Pancreas (tissue), 10 donors: ENCODE results near the gene MYPOP. TPM values are rescaled to one million over a fixed set of nuclear protein-coding genes. Genes with fewer than 3 reads are reported as not detected.

Experiments used
- ATAC-seq, 4 donors: fragments of 200-7000 bp; cut with Tn5 transposase; one replicate each; pipeline versions ENCODE4 v1.8.0 to v1.9.1; 2020; ENCODE audit warnings: mild to moderate bottlenecking in 4 of 4, moderate library complexity in 4 of 4
- DNase-seq, 6 donors: peaks; one replicate each; pipeline ENCODE4 v3.0.0-alpha.2; 2020
- FAIRE-seq: peaks from 2 replicates; lab custom pipeline; 2012; peaks lifted over from hg19 to GRCh38; lab: Jason Lieb, UNC
- H3K27ac ChIP-seq, 4 donors: fragments of 200-600 bp; sonication (generic); 1 replicate in 3 of 4; 2 replicates in 1 of 4; pipeline versions ENCODE4 v1.5.0 to v1.8.0; 2020
- H3K27me3 ChIP-seq, 4 donors: fragments of 200-600 bp; one replicate each; pipeline ENCODE4 v1.8.0; 2021
- H3K36me3 ChIP-seq, 3 donors: fragments of 200-600 bp; sonication (generic) in 1 of 3; one replicate each; pipeline versions ENCODE4 v1.5.0 to v1.8.0; 2020 to 2021
- H3K4me1 ChIP-seq, 3 donors: fragments of 200-600 bp; one replicate each; pipeline ENCODE4 v1.8.0; 2021
- H3K4me3 ChIP-seq, 4 donors: fragments of 200-600 bp; sonication (generic) in 2 of 4; one replicate each; pipeline versions ENCODE4 v1.5.0 to v1.8.0; 2020 to 2021
- H3K9me3 ChIP-seq, 4 donors: fragments of 200-600 bp; one replicate each; pipeline ENCODE4 v1.8.0; 2021
- CTCF ChIP-seq, 4 donors: fragments of 200-600 bp; sonication (generic) in 3 of 4; IDR thresholded peaks; one replicate each; pipeline versions ENCODE4 v1.5.0 to v1.8.0; 2021; ENCODE audit warnings: antibody characterized with exemption in 4 of 4
- WGBS, 2 donors: extraction: QIAGEN DNeasy Blood & Tissue Kit; methylation state at CpG; one replicate each; pipeline ENCODE4 v1.1.7; 2013; 5-methylcytosine and 5-hydroxymethylcytosine counted together
- intact Hi-C, 3 donors: fragments of 100-400 bp; cut with DNase I; formaldehyde crosslinking; loops; one replicate each; pipeline versions ENCODE4 v1.11.1 to v1.14.2; 2022
- polyA plus RNA-seq, 2 donors: library from polyadenylated mRNA; stranded (reverse); fragments of 200-250 nt; gene quantifications; one replicate each; pipeline ENCODE4 v1.2.3, GENCODE V29; 2013
- total RNA-seq, 6 donors: library from RNA; stranded (reverse); fragmentation: NEBNext Ultra II Directional in 4 of 6; extraction: Animal tissue kit (Norgen Biotek cat#: 25700) in 4 of 6; gene quantifications; one replicate each; pipeline versions ENCODE4 v1.2.1 to v1.2.4, GENCODE V29; 2021 to 2023
- donor health status: healthy with polysubstance abuse.
- donor health status: DM: no; HTN: no; CAD: no; lungs with moderate emphysema.
- donor health status: DM: no; HTN: no; CAD: no.
- donor health status: control.
- donor health status: control.
- donor health status: Bipolar disorder and iron deficiency.
- donor health status: DM: yes; HTN: yes; CAD: no.
- donor health status: DM: no; HTN: no; CAD: no.
- donor health status: DM: no; HTN: no; CAD: no.
- donor health status: DM: yes; HTN: yes; CAD: no.

Gene MYPOP
- total and polyA plus RNA-seq, 8 donors: 3.6 to 6.9 (median 4.7) TPM

GRCh38 chr19:45862564-45863334 lies 39.7 kb downstream of the MYPOP start, which contains the start of gene SYMPK:
Gene SYMPK (minus strand): TSS chr19:45863147. CDS start chr19:45854495, 8,652 bp downstream.
- Histone ChIP-seq H3K4me3 (peak within 1 kb of the TSS; percentile 88 to 94 (median 92)), H3K9me3 (no peaks in the 10 kb centered on the region), H3K27ac (peak within 1 kb of the TSS; percentile 59 to 91 (median 80)), H3K36me3 (no peaks in the 10 kb centered on the region), H3K27me3 (no peaks in the 10 kb centered on the region), H3K4me1 (peaks cover 0 to 15% (median 7%) of the 10 kb centered on the region in 3 donors)
- peak; percentile 90 for FAIRE-seq
- intact Hi-C loops: no loop called here
- no peak for TF ChIP-seq CTCF (IDR thresholded peaks at IDR 0.05)
- peak; percentile 97 to 100 (median 99) for DNase-seq
- ATAC-seq: peak; percentile 86 to 93 (median 88)
- WGBS, 2 donors: 0 to 1% methylated on average over 57 to 65 of the region's 65 CpGs

- ATAC-seq (no peak), FAIRE-seq (no peak), DNase-seq (peak in 1 of 6 donors; percentile 25)
- peak overlapping the region; percentile 58 to 91 (median 78) for H3K27ac ChIP-seq
- intact Hi-C loops: no loop called here
- peak overlapping the region; percentile 88 to 94 (median 92) for H3K4me3 ChIP-seq
- H3K9me3 ChIP-seq: no peaks in the 10 kb centered on the region
- 0 to 1% methylated on average over 11 of the region's 11 CpGs for WGBS, 2 donors
- no peaks in the 10 kb centered on the region for H3K27me3 ChIP-seq
- no peak for TF ChIP-seq CTCF (IDR thresholded peaks at IDR 0.05)
- H3K36me3 ChIP-seq: no peaks in the 10 kb centered on the region
- peaks cover 0 to 15% (median 7%) of the 10 kb centered on the region in 3 donors for H3K4me1 ChIP-seq
These were observed 40.2 kb downstream of the MYPOP start for GRCh38 chr19:45862271-45862563.

- intact Hi-C loops: no loop called here
- DNase-seq: peak in 1 of 6 donors; percentile 21
These were observed 41.8 kb downstream of the MYPOP start for GRCh38 chr19:45860359-45861259.

DNA sequence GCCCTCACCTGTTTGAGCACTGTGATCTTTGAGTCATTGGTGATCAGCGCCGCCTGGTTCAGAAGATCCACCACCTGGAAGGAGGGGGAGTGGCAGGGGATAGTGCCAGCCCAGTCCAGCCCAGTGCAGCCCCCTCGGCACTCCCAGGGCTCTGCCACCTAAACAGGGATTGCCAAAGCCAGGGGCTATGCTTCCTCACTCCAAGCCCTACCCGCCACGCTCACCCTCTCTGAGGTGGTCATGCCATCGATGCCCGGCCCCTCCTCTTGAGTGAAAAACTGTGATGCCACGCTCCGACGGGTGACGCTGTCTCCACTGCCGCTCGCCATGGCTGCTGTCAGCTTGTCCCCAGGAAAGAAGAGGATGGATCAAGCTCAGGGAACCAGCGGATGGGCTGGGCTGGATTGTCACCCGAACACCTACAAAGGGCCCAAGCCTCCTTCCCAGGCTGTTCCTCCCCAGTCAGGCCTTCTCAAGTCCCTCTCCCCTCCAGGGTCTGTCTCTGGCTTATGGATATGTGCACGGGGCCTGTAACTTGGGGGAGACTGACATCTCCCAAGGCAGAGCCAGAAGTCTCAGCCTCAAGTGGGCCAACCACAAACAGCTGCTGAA lies 48.1 kb downstream of the MYPOP start:
- TF ChIP-seq CTCF (IDR thresholded peaks at IDR 0.05): no peak

More at GRCh38 chr19:45860359-45861259, 41.8 kb downstream of the MYPOP start:
- Histone ChIP-seq H3K4me1 (peaks cover 0 to 15% (median 7%) of the 10 kb centered on the region in 3 donors), H3K27me3 (no peaks in the 10 kb centered on the region), H3K9me3 (no peaks in the 10 kb centered on the region), H3K4me3 (no peak overlapping the region), H3K27ac (no peak overlapping the region), H3K36me3 (no peaks in the 10 kb centered on the region)
- WGBS, 2 donors: 70 to 77% methylated on average over 15 of the region's 15 CpGs
- ATAC-seq (no peak), FAIRE-seq (no peak)
- TF ChIP-seq CTCF (IDR thresholded peaks at IDR 0.05): no peak

More for the DNA sequence above, 48.1 kb downstream of the MYPOP start:
- H3K27ac ChIP-seq: no peak overlapping the region
- H3K9me3 ChIP-seq: no peaks in the 10 kb centered on the region
- intact Hi-C loops: no loop called here
- no peak overlapping the region for H3K4me3 ChIP-seq
- peak in 1 of 6 donors; percentile 53 for DNase-seq
- WGBS, 2 donors: 90 to 98% methylated on average over 16 of the region's 16 CpGs
- no peak for FAIRE-seq
- peaks cover 3 to 35% (median 8%) of the 10 kb centered on the region in 3 donors for H3K36me3 ChIP-seq
- H3K4me1 ChIP-seq: no peaks in the 10 kb centered on the region
- no peaks in the 10 kb centered on the region for H3K27me3 ChIP-seq
- peak in 1 of 4 donors; percentile 17 for ATAC-seq
